ENCODE results near the gene RTN4RL1. TPM values are rescaled to one million over a fixed set of nuclear protein-coding genes. Genes with fewer than 3 reads are reported as not detected.
A peak's percentile ranks its signal among the peaks of the same experiment; 100 is the strongest.

RTN4RL1 gene
- total and polyA plus RNA-seq, 10 donors = 0.09 to 4.5 (median 1.2) TPM

DNA sequence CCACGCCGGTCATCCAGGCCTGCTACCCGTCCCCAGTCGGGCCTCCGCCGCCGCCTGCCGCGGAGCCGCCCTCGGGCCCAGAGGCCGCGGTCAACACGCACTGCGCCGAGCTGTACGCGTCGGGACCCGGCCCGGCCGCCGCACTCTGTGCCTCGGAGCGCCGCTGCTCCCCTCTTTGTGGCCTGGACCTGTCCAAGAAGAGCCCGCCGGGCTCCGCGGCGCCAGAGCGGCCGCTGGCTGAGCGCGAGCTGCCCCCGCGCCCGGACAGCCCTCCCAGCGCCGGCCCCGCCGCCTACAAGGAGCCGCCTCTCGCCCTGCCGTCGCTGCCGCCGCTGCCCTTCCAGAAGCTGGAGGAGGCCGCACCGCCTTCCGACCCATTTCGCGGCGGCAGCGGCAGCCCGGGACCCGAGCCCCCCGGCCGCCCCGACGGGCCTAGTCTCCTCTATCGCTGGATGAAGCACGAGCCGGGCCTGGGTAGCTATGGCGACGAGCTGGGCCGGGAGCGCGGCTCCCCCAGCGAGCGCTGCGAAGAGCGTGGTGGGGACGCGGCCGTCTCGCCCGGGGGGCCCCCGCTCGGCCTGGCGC lies 32.1 kb upstream of the RTN4RL1 start:
- intact Hi-C loops (cut with DNase I; ENCODE audit: low total_unique reads) = loop anchor here (10.0 kb wide), 1 partner anchor 228 kb away; no protein-coding TSS in a partner anchor
- TF ChIP-seq POLR2AphosphoS5 (IDR thresholded peaks at IDR 0.05) (no peak), POLR2A (IDR thresholded peaks at IDR 0.05) (no peak)
- TF ChIP-seq, protein P1, sequence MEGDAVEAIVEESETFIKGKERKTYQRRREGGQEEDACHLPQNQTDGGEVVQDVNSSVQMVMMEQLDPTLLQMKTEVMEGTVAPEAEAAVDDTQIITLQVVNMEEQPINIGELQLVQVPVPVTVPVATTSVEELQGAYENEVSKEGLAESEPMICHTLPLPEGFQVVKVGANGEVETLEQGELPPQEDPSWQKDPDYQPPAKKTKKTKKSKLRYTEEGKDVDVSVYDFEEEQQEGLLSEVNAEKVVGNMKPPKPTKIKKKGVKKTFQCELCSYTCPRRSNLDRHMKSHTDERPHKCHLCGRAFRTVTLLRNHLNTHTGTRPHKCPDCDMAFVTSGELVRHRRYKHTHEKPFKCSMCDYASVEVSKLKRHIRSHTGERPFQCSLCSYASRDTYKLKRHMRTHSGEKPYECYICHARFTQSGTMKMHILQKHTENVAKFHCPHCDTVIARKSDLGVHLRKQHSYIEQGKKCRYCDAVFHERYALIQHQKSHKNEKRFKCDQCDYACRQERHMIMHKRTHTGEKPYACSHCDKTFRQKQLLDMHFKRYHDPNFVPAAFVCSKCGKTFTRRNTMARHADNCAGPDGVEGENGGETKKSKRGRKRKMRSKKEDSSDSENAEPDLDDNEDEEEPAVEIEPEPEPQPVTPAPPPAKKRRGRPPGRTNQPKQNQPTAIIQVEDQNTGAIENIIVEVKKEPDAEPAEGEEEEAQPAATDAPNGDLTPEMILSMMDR (IDR thresholded peaks at IDR 0.05 in 8 of 11, conservative IDR thresholded peaks at IDR 0.05 in 3 of 11) = no peak
- peak overlapping the region; percentile 35 to 89 (median 86) for H3K27ac ChIP-seq
- peaks cover 48 to 93% (median 78%) of the 10 kb centered on the region in 6 donors for H3K4me1 ChIP-seq
- 21 to 75% (median 32%) methylated on average over 34 to 81 of the region's 81 CpGs for WGBS, 5 donors
- no peaks in the 10 kb centered on the region for H3K9me3 ChIP-seq
- H3K4me3 ChIP-seq = peak overlapping the region in 5 of 8 donors; percentile 46 to 78 (median 58)
- no peak for DNase-seq
- peaks cover 0 to 65% (median 26%) of the 10 kb centered on the region in 7 donors for H3K27me3 ChIP-seq (replicated peaks in 1 of 7)
- peaks cover 0 to 52% (median 7%) of the 10 kb centered on the region in 6 donors for H3K36me3 ChIP-seq

DNA sequence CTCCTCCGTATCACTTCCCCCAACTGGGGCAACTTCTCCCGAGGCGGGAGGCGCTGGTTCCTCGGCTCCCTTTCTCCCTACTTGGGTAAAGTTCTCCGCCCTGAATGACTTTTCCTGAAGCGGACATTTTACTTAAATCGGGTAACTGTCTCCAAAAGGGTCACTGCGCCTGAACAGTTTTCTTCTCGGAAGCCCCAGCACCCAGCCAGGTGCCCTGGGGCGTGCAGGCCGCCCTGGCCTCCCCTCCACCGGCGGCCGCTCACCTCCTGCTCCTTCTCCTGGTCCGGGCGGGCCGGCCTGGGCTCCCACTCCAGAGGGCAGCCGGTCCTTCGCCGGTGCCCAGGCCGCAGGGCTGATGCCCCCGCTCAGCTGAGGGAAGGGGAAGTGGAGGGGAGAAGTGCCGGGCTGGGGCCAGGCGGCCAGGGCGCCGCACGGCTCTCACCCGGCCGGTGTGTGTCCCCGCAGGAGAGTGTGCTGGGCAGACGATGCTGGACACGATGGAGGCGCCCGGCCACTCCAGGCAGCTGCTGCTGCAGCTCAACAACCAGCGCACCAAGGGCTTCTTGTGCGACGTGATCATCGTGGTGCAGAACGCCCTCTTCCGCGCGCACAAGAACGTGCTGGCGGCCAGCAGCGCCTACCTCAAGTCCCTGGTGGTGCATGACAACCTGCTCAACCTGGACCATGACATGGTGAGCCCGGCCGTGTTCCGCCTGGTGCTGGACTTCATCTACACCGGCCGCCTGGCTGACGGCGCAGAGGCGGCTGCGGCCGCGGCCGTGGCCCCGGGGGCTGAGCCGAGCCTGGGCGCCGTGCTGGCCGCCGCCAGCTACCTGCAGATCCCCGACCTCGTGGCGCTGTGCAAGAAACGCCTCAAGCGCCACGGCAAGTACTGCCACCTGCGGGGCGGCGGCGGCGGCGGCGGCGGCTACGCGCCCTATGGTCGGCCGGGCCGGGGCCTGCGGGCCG lies 31.4 kb upstream of the RTN4RL1 start:
- WGBS, 5 donors = 12 to 25% (median 19%) methylated on average over 24 to 85 of the region's 85 CpGs

DNA sequence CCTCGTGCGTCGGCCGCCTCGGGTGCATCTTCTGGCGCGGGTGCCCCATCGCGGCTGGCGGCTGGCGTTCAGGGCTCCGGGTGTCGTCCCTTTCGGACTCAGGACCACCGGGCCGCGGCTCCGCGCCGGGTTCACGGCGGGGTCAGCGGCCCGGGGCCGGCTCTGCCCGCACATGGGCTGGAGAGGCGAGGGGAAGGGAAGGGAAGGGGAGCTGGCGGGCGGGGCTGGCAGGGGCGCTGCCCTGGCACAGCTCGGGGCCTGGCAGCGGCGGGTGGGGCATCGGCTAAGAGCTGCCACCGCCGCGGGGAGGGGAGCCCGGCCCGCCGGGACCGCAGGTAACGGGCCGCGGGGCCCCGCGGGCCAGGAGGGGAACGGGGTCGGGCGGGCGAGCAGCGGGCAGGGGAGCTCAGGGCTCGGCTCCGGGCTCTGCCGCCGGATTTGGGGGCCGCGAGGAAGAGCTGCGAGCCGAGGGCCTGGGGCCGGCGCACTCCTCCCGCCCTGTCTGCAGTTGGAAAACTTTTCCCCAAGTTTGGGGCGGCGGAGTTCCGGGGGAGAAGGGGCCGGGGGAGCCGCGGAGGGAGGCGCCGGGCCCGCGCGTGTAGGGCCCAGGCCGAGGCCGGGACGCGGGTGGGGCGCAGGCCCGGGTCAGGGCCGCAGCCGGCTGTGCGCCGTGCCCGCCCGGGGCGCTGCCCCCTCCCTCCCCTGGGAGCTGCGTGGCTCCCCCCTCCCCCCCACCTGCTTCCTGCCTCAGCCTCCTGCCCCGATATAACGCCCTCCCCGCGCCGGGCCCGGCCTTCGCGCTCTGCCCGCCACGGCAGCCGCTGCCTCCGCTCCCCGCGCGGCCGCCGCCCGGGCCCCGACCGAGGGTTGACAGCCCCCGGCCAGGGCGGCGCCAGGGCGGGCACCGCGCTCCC lies 30.4 kb upstream of the RTN4RL1 start:
- TF ChIP-seq POLR2AphosphoS5 (IDR thresholded peaks at IDR 0.05) = no peak
- no peak for TF ChIP-seq POLR2A (IDR thresholded peaks at IDR 0.05)
- TF ChIP-seq, protein P1 (IDR thresholded peaks at IDR 0.05 in 8 of 11, conservative IDR thresholded peaks at IDR 0.05 in 3 of 11) = no peak
- WGBS, 5 donors = 1 to 4% (median 1%) methylated on average over 42 to 113 of the region's 113 CpGs
- peak; percentile 86 for DNase-seq
- peaks cover 57 to 92% (median 88%) of the 10 kb centered on the region in 6 donors for H3K4me1 ChIP-seq
- H3K36me3 ChIP-seq = peaks cover 0 to 36% (median 0%) of the 10 kb centered on the region in 6 donors
- peaks cover 0 to 82% (median 42%) of the 10 kb centered on the region in 7 donors for H3K27me3 ChIP-seq (replicated peaks in 1 of 7)
- no peaks in the 10 kb centered on the region for H3K9me3 ChIP-seq
- peak overlapping the region; percentile 57 to 89 (median 87) for H3K27ac ChIP-seq
- intact Hi-C loops (cut with DNase I; ENCODE audit: low total_unique reads) = loop anchor here (2.0 to 10.0 kb wide), 2 partner anchors 189 to 229 kb away; no protein-coding TSS in a partner anchor
- H3K4me3 ChIP-seq = peak overlapping the region; percentile 24 to 78 (median 58)

More for the DNA sequence above, 31.4 kb upstream of the RTN4RL1 start:
- peaks cover 0 to 45% (median 6%) of the 10 kb centered on the region in 6 donors for H3K36me3 ChIP-seq
- no peaks in the 10 kb centered on the region for H3K9me3 ChIP-seq
- TF ChIP-seq POLR2A (IDR thresholded peaks at IDR 0.05) (no peak), POLR2AphosphoS5 (IDR thresholded peaks at IDR 0.05) (peak in 2 of 3 donors; percentile 43 to 67)
- peaks cover 48 to 92% (median 81%) of the 10 kb centered on the region in 6 donors for H3K4me1 ChIP-seq
- intact Hi-C loops (cut with DNase I; ENCODE audit: low total_unique reads) = loop anchor here (10.0 kb wide), 1 partner anchor 228 kb away; no protein-coding TSS in a partner anchor
- peak overlapping the region; percentile 33 to 78 (median 52) for H3K4me3 ChIP-seq
- peak; percentile 90 for DNase-seq
- peak overlapping the region in 7 of 8 donors; percentile 85 to 89 (median 87) for H3K27ac ChIP-seq
- H3K27me3 ChIP-seq (replicated peaks in 1 of 7) = peaks cover 0 to 73% (median 33%) of the 10 kb centered on the region in 7 donors

All from spleen (tissue), 11 donors.